Liver (tissue), 9 donors: ENCODE results near the gene RETSAT. TPM values are rescaled to one million over a fixed set of nuclear protein-coding genes. Genes with fewer than 3 reads are reported as not detected.
"Not testable (repeated sequence)": the region's sequence is repeated elsewhere in the genome, so short reads cannot be mapped to it uniquely, and the experiment has no call there.

Experiments
- DNase-seq: peaks from one replicate; pipeline ENCODE4 v3.0.0-alpha.2; 2017; ENCODE audit warnings: low spot score
- H3K27ac ChIP-seq, 2 donors: one replicate each; pipeline ENCODE4 v1.7.0; 2013; ENCODE audit warnings: inconsistent platforms in 2 of 2, low read length in 2 of 2, control low read depth in 1 of 2, low read depth in 1 of 2, mild to moderate bottlenecking in 1 of 2
- H3K27me3 ChIP-seq, 4 donors: one replicate each; pipeline versions ENCODE4 v1.6.1 to v1.7.0; 2013; ENCODE audit warnings: low read length in 3 of 4, inconsistent platforms in 1 of 4, mild to moderate bottlenecking in 1 of 4, moderate library complexity in 1 of 4; ENCODE audit not compliant: control insufficient read depth in 4 of 4, insufficient read depth in 4 of 4
- H3K36me3 ChIP-seq, 4 donors: one replicate each; pipeline versions ENCODE4 v1.6.1 to v1.7.0; 2013; ENCODE audit warnings: low read length in 3 of 4, mild to moderate bottlenecking in 3 of 4, low read depth in 1 of 4, moderate library complexity in 1 of 4; ENCODE audit not compliant: control insufficient read depth in 4 of 4, insufficient read depth in 3 of 4
- H3K4me1 ChIP-seq, 4 donors: one replicate each; pipeline versions ENCODE4 v1.6.1 to v1.7.0; 2013; ENCODE audit warnings: low read length in 3 of 4, mild to moderate bottlenecking in 3 of 4, moderate library complexity in 1 of 4; ENCODE audit not compliant: control insufficient read depth in 4 of 4, insufficient read depth in 4 of 4
- H3K4me3 ChIP-seq, 3 donors: one replicate each; pipeline versions ENCODE4 v1.6.1 to v1.7.0; 2013; ENCODE audit warnings: low read length in 3 of 3, control low read depth in 1 of 3, low read depth in 1 of 3, mild to moderate bottlenecking in 1 of 3
- H3K9ac ChIP-seq, 2 donors: one replicate each; pipeline ENCODE4 v1.7.0; 2013; ENCODE audit warnings: low read length in 2 of 2, mild to moderate bottlenecking in 2 of 2, moderate library complexity in 2 of 2, control low read depth in 1 of 2, low read depth in 1 of 2
- H3K9me3 ChIP-seq, 4 donors: one replicate each; pipeline versions ENCODE4 v1.6.1 to v1.7.0; 2013; ENCODE audit warnings: low read length in 3 of 4; ENCODE audit not compliant: control insufficient read depth in 4 of 4
- CTCF ChIP-seq: fragments of 150-350 bp; IDR thresholded peaks from 2 replicates; pipeline ENCODE4 v1.5.1; 2017; ENCODE audit warnings: improper control_type of control experiment, low read depth, low read length; ENCODE audit not compliant: missing input control
- HNF4G ChIP-seq: IDR thresholded peaks from 2 replicates; pipeline ENCODE4 v1.6.1; 2016; ENCODE audit warnings: antibody characterized with exemption
- JUND ChIP-seq, 2 donors: IDR thresholded peaks; 2 replicates each; pipeline ENCODE4 v1.6.1; 2016; ENCODE audit warnings: antibody characterized with exemption in 2 of 2
- RAD21 ChIP-seq, 2 donors: IDR thresholded peaks; 2 replicates each; pipeline ENCODE4 v1.6.1; 2016; ENCODE audit warnings: antibody characterized with exemption in 2 of 2, mild to moderate bottlenecking in 2 of 2
- RXRA ChIP-seq, 2 donors: IDR thresholded peaks; 2 replicates each; pipeline ENCODE4 v1.6.1; 2017 to 2018; ENCODE audit warnings: antibody characterized with exemption in 2 of 2, mild to moderate bottlenecking in 1 of 2
- WGBS: extraction: QIAGEN DNeasy Blood & Tissue Kit; methylation state at CpG from one replicate; pipeline ENCODE4 v1.1.7; 2013; 5-methylcytosine and 5-hydroxymethylcytosine counted together
- polyA plus RNA-seq, 2 donors: library from polyadenylated mRNA; stranded (reverse) in 1 of 2; unstranded in 1 of 2; fragments of 200-250 nt in 1 of 2; fragments of >200 nt in 1 of 2; fragmentation: Nextera tagmentation in 1 of 2; extraction: Ambion mirVana in 1 of 2; gene quantifications; one replicate each; pipeline versions ENCODE4 v1.2.1 to v1.2.3, GENCODE V29; 2013 to 2015
- total RNA-seq, 2 donors: library from RNA; depleted of rRNA; stranded (reverse); fragments of >200 nt; gene quantifications; one replicate each; pipeline ENCODE4 v1.2.3, GENCODE V29; 2014
- TF ChIP-seq, protein P1 (sequence below): IDR thresholded peaks from 2 replicates; pipeline ENCODE4 v1.6.1; 2016; ENCODE audit warnings: antibody characterized with exemption, mild to moderate bottlenecking
- TF ChIP-seq, protein P2 (sequence below): IDR thresholded peaks from 2 replicates; pipeline ENCODE4 v1.6.1; 2016; ENCODE audit warnings: antibody characterized with exemption
- donor health status: healthy.
- donor health status: healthy.
- donor health status: healthy.
- donor health status: healthy.
- donor health status: healthy.

The RETSAT gene
- total and polyA plus RNA-seq, 4 donors: 22.8 to 101 (median 70.7) TPM

DNA sequence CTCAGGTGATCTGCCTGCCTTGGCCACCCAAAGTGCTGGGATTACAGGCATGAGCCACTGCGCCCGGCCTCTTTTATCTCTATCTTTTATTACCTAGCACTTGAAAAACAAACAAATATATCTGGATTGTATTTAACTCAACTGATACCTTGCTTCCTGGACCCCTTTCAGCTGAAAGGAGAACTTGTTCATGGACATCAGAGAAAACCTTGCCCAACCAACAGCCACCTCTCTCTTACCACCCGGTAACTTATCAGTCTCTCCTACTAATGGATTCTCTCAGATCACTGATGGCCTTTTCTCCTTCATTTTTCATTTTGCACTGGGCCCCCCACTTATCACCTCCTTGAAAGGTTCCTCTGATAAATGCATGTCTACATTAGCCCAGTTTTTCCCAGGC, 6.7 kb downstream of the RETSAT start (continued):
- TF ChIP-seq CTCF (no peak), HNF4G (no peak)
- TF ChIP-seq, protein P1, sequence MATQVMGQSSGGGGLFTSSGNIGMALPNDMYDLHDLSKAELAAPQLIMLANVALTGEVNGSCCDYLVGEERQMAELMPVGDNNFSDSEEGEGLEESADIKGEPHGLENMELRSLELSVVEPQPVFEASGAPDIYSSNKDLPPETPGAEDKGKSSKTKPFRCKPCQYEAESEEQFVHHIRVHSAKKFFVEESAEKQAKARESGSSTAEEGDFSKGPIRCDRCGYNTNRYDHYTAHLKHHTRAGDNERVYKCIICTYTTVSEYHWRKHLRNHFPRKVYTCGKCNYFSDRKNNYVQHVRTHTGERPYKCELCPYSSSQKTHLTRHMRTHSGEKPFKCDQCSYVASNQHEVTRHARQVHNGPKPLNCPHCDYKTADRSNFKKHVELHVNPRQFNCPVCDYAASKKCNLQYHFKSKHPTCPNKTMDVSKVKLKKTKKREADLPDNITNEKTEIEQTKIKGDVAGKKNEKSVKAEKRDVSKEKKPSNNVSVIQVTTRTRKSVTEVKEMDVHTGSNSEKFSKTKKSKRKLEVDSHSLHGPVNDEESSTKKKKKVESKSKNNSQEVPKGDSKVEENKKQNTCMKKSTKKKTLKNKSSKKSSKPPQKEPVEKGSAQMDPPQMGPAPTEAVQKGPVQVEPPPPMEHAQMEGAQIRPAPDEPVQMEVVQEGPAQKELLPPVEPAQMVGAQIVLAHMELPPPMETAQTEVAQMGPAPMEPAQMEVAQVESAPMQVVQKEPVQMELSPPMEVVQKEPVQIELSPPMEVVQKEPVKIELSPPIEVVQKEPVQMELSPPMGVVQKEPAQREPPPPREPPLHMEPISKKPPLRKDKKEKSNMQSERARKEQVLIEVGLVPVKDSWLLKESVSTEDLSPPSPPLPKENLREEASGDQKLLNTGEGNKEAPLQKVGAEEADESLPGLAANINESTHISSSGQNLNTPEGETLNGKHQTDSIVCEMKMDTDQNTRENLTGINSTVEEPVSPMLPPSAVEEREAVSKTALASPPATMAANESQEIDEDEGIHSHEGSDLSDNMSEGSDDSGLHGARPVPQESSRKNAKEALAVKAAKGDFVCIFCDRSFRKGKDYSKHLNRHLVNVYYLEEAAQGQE: no peak
- TF ChIP-seq, protein P2, sequence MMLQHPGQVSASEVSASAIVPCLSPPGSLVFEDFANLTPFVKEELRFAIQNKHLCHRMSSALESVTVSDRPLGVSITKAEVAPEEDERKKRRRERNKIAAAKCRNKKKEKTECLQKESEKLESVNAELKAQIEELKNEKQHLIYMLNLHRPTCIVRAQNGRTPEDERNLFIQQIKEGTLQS: no peak

GRCh38 chr2:85344356-85344954, 9.9 kb downstream of the RETSAT start:
- no peak overlapping the region for H3K27ac ChIP-seq
- no peak for TF ChIP-seq JUND (IDR thresholded peaks at IDR 0.05)
- TF ChIP-seq RXRA (IDR thresholded peaks at IDR 0.05): no peak
- H3K4me1 ChIP-seq: peaks cover 0 to 15% (median 10%) of the 10 kb centered on the region in 4 donors
- peaks cover 5 to 50% (median 39%) of the 10 kb centered on the region in 4 donors for H3K36me3 ChIP-seq
- H3K9ac ChIP-seq: no peak overlapping the region
- no peaks in the 10 kb centered on the region for H3K9me3 ChIP-seq
- H3K27me3 ChIP-seq: no peaks in the 10 kb centered on the region
- no peak overlapping the region for H3K4me3 ChIP-seq
- no peak for DNase-seq
- WGBS: 93% methylated on average over 14 of the region's 14 CpGs

- Histone ChIP-seq H3K36me3 (peaks cover 5 to 46% (median 34%) of the 10 kb centered on the region in 4 donors), H3K4me1 (peaks cover 0 to 15% (median 10%) of the 10 kb centered on the region in 4 donors)
- not testable (repeated sequence) for H3K4me3 ChIP-seq, H3K27me3 ChIP-seq, H3K9me3 ChIP-seq, DNase-seq, H3K9ac ChIP-seq, H3K27ac ChIP-seq
- WGBS: 97% methylated on average over 10 of the region's 10 CpGs
Measured at GRCh38 chr2:85343207-85343895, 11.0 kb downstream of the RETSAT start.

- Histone ChIP-seq H3K4me1 (peaks cover 0 to 15% (median 10%) of the 10 kb centered on the region in 4 donors), H3K9ac (no peak overlapping the region), H3K27ac (no peak overlapping the region), H3K9me3 (no peaks in the 10 kb centered on the region), H3K36me3 (peaks cover 5 to 39% (median 28%) of the 10 kb centered on the region in 4 donors), H3K27me3 (no peaks in the 10 kb centered on the region), H3K4me3 (no peak overlapping the region)
- WGBS: 92% methylated on average over 3 of the region's 3 CpGs
- TF ChIP-seq RAD21 (IDR thresholded peaks at IDR 0.05) (no peak), RXRA (IDR thresholded peaks at IDR 0.05) (no peak)
- DNase-seq: no peak
Measured at GRCh38 chr2:85342156-85342555, 12.2 kb downstream of the RETSAT start.
